VCaP (cell line): ENCODE measurements around the gene DPPA4.
"Not testable (repeated sequence)": the region's sequence is repeated elsewhere in the genome, so short reads cannot be mapped to it uniquely, and the experiment has no call there.

Experiments used
- H3K27ac ChIP-seq: fragments of 450-650 bp; 2 replicates; pipeline ENCODE4 v1.5.1; 2017
- TF ChIP-seq, protein P1 (sequence below): fragments of 450-650 bp; conservative IDR thresholded peaks from 2 replicates; pipeline ENCODE4 v1.5.1; 2017; ENCODE audit warnings: mild to moderate bottlenecking, moderate library complexity

The DPPA4 gene, protein sequence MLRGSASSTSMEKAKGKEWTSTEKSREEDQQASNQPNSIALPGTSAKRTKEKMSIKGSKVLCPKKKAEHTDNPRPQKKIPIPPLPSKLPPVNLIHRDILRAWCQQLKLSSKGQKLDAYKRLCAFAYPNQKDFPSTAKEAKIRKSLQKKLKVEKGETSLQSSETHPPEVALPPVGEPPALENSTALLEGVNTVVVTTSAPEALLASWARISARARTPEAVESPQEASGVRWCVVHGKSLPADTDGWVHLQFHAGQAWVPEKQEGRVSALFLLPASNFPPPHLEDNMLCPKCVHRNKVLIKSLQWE

DNA sequence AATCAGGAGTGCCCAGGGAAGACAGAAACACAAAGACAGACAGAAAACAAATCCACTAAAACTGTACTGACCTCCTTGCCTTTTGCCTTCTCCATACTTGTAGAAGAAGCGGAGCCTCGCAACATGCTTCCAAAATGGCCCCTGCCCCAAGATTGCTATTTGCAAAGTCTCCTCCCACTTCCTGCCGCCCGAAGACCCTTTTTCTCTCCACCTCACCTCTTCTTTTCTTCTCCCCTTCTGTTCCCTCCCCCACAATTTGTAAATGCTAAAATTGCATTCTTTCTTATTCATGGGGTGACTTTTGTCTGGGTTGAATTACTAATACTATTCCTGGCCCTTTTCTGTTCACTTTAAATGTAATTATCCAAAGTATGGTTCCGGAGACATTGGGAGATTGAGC is at the start of gene DPPA4:
Gene DPPA4, minus strand, starts transcription at position 154 of the 400 bp plus-strand sequence. Its CDS starts 29 bp downstream, at position 125.
- H3K27ac ChIP-seq: no peak within 1 kb of the TSS

DNA sequence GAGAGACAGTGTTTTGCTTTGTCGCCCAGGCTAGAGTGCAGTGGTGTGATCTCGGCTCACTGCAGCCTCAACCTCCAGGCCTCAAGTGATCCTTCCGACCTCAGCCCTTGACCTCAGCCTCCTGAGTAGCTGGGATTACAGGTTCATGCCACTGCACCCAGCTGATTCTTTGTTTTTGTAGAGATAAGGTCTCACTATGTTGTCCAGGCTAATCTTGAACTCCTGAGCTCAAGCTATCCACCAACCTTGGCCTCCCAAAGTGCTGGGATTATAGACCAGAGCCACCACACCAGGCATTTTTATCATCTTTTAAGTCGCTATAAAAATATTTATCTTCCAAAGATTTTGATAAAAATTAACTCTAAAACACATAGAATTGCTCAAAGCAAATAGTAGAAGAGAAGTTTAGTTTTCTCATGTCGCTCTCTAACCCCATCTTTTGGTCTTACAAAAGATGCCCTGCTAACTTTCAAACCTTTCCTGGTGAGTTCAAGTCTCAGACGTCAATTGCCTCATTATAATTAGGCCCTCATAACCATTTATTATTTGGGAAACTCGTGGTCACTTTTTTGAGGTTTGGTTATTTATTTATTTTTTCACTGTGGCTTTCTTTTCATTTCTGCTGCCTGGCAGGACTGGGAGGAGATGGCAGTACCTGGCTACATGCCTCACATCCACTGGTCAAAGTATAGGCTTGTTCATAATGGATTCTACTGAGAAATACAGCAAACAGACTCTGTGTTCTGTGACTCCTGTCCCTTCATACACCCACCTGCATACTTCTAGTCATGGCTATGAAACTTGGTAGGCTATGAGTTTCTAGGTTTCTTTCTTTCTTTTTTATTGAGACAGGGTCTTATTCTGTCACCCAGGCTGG is 48.3 kb upstream of the DPPA4 start:
- no peak overlapping the region for H3K27ac ChIP-seq
- TF ChIP-seq, protein P1, sequence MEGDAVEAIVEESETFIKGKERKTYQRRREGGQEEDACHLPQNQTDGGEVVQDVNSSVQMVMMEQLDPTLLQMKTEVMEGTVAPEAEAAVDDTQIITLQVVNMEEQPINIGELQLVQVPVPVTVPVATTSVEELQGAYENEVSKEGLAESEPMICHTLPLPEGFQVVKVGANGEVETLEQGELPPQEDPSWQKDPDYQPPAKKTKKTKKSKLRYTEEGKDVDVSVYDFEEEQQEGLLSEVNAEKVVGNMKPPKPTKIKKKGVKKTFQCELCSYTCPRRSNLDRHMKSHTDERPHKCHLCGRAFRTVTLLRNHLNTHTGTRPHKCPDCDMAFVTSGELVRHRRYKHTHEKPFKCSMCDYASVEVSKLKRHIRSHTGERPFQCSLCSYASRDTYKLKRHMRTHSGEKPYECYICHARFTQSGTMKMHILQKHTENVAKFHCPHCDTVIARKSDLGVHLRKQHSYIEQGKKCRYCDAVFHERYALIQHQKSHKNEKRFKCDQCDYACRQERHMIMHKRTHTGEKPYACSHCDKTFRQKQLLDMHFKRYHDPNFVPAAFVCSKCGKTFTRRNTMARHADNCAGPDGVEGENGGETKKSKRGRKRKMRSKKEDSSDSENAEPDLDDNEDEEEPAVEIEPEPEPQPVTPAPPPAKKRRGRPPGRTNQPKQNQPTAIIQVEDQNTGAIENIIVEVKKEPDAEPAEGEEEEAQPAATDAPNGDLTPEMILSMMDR: no peak

More for the DNA sequence above, at the start of gene DPPA4:
- TF ChIP-seq, protein P1: no peak

DNA sequence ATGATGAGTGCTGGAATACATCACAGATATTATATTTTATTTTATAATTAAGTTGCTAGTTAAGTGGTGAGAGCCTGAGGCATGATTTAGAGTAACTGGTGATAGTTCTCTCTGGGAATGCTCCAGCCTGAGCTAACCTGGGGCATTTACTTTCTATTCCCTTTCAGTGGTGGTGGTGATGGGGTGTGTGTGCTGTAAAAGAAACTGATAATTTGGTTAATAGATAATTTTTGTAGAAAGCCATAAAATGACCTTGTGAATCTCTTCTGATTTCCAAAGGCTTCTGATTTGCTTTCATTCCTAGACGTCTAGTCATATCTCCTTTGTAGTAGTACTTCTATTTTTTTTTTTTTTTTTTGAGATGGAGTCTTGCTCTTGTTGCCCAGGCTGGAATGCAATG is 46.8 kb upstream of the DPPA4 start:
- TF ChIP-seq, protein P1: no peak
- no peak overlapping the region for H3K27ac ChIP-seq

DNA sequence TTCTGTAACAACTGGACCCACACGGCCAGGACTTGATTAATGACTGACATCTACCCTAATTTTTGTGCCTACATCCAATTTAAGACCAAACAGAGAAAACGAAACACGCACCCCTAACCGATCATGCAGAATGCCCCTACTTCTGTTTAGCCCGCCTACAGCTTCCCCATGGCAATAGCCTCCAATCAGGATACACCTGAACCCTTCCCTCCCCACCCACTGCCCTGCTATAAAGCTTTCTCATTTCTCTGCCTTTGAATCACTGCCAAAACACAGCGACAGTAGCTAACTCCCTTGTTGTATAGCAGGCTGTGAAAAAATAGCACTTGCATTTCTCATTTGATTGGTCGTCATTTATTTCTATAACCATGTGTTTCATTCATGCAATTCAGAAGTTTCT is 45.2 kb upstream of the DPPA4 start:
- H3K27ac ChIP-seq: no peak overlapping the region
- TF ChIP-seq, protein P1: no peak

DNA sequence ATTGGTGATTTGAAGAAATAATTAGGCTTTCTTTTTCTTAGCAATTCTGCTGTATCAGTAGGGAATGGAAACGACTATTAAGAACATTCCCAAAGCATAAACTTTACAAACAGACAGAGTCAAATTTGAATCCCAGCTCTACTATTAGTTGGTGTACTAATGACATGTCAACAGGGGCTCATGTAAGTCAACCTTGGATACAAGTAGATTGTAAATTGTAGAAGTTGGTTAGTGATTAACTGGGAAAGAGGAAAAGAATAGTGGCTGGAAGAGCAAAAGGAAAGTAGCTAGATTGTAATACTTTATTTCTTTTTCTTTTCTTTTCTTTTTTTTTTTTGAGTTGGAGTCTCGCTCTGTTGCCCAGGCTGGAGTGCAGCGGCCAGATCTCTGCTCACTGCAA is 38.6 kb upstream of the DPPA4 start:
- H3K27ac ChIP-seq: no peak overlapping the region
- TF ChIP-seq, protein P1: no peak

DNA sequence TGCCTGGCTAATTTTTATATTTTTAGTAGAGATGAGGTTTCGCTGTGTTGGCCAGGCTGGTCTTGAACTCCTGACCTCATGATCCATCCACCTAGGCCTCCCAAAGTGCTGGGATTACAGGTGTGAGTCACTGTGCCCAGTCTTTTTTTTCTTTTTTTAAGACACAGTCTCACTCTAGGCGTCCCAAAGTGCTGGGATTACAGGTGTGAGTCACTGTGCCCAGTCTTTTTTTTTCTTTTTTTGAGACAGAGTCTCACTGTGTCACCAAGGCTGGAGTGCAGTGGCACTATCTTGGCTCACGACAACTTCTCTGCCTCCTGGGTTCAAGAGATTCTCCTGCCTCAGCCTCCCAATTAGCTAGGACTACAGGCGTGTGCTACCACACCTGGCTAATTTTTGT is 37.1 kb upstream of the DPPA4 start:
- H3K27ac ChIP-seq: not testable (repeated sequence)

DNA sequence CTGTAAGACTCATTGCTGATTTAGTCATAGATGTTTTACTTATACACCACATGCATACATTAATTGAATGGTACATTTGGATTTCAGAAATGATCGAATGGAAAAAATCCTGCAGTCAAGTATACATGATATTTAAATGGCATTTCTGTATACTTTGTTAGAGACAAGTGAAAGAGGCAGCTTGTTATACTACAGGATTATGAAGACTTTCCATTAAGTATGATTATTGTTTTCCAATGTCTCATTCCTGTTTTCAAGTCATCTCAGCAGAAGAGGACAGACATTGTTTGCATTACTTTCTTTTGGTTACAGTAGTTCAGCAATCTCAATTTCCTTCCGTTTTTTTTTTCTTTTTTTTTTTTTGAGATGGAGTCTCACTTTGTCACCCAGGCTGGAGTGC is 36.6 kb upstream of the DPPA4 start:
- H3K27ac ChIP-seq: no peak overlapping the region
- TF ChIP-seq, protein P1: no peak
